GM19438 (cell line): ENCODE data around the gene SORBS1.

ENCODE experiments used
- ATAC-seq: cut with Tn5 transposase; IDR thresholded peaks from one replicate; pipeline ENCODE4 v1.9.1; 2021; ENCODE audit warnings: low read depth; ENCODE audit not compliant: unreplicated experiment

SORBS1 gene

GRCh38 chr10:95542330-95542729 lies 18.8 kb downstream of the SORBS1 start:
- no peak for ATAC-seq

DNA sequence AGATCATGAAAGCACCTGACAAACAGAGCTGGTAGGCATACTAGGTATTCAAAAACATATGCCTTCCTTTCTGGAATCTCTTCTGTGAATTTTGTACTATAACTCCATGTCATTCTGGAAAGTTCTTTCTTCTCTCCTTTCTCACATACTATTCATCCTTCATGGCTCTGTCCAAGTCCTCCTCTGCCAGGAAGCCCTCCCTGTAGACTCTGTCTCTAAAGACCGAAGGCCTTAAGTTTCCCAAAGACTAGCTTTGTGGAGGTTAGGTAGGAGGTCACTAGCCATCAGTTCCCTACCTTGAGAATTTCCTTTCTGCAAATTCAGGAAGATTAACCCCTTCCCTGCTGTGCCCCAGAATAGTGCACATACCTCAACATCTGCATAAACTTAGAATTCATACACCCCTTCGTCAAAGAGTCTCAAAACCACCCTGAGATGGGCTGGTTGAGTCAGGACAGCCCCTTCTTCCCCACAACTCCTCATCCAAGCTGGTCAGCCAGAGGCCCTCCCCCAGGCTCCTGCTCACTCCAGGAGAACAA lies 20.6 kb downstream of the SORBS1 start:
- ATAC-seq = no peak

DNA sequence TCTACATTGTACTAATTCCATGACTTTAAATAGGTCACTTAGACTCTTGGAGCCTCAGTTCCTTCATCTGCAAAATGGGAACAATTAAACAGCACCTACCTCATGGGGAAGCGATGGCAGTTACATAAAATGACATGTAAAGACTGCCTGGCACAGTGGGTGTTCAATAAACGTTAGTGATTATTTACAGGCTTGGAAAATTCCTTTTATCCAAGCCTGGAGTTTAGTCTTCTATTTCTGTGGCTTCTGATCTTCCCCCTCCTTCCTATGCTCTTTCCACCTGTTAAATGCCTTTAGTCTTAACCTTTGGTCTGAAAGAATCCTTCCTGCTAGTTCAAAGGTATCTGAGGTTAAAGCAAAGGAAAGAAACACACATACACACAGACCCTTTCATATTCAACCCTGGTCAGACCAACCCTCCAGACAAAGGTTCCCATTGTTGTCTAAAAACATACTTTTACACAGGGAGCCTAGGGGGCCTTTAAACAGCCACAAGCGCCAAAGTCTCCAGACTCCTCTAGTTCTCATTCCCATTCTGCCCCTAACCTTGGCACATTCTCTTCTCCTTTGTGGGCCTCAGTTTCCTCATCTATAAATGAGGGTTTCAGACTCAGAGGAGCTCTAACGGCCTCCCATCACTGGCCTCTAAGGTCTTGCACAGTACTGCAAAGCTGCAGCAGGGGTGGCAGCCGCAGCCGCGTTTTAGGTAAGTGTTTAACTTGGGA lies 21.4 kb downstream of the SORBS1 start:
- no peak for ATAC-seq

- no peak for ATAC-seq
Measured at GRCh38 chr10:95538412-95538811, 22.8 kb downstream of the SORBS1 start.

DNA sequence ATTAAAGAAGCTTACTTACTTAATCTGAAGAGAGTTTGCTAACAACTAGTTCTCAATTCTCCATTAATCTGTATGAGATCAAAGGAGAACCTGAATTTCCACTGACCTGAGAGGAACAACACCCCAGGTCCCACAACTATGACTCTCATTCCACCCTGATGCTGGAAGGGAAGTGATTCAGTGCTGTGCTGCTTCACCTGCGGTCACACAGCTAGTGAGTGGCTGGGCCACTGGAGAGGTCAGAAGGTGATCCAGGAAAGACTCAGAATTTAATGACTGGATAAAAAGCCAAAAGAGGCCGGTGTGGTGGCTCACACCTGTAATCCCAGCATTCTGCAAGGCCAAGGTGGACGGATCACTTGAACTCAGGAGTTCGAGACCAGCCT lies 23.6 kb downstream of the SORBS1 start:
- ATAC-seq = no peak

- no peak for ATAC-seq
Measured at GRCh38 chr10:95536894-95537541, 24.2 kb downstream of the SORBS1 start.

GRCh38 chr10:95536017-95536416 lies 25.2 kb downstream of the SORBS1 start:
- no peak for ATAC-seq

DNA sequence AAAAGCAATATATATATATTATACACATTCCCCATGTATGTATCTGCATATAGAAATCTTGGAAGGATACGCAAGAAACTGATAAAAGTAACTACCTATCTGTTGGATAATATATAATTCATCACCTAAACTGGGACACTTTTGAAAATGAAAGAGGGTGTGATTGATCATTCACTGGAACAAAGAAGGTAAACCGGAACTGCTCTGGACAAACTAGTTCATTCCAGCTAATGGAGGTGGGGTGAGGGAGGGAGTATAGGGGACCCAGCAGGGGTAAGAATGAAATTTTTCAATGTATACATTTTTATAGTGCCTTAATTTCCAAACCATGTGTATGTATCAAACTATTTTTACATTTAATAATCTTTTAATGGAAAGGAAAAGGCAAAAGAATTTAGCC lies 25.6 kb downstream of the SORBS1 start:
- no peak for ATAC-seq

DNA sequence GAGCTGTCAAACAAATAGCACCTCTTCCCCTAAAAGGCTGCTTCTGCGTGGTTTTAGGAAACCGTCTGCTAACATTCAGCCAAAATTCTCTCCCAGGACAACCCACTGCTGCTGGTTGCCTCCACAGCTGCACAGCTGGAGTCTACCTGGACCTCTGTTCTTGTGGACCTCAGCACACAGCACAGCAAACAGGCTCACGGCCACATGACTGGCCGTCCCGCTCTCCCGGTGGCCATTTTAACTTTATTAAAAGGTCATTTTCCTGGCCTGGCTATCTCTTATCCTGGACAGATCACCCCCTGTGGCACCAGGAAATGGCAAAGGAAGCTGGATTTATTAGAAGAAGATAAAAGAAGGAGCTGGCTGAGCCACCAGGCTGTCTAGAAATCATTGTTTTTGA lies 27.6 kb downstream of the SORBS1 start:
- ATAC-seq = no peak

DNA sequence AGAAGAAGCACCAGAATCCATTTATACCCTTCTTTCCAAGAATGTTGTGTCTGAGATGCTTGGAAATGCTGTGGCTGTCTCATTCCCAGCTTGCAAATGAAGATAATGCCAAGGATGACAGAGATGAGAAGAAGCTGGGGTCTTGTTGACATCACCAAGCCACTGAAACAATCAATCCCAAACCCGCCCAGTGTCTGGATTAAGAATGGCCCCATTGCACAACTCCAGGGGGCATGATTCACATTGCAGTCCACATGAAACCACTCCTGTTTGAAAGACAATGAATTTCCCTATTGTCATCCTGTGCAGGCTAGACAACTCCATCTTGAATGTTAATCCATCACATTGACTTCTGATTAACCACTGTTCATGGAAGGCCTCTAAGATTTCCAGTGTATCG lies 28.6 kb downstream of the SORBS1 start:
- no peak for ATAC-seq

GRCh38 chr10:95531994-95532399 lies 29.2 kb downstream of the SORBS1 start:
- ATAC-seq = no peak

GRCh38 chr10:95531058-95531809 lies 29.9 kb downstream of the SORBS1 start:
- ATAC-seq = no peak

- no peak for ATAC-seq
Measured at GRCh38 chr10:95530561-95530960, 30.6 kb downstream of the SORBS1 start.

GRCh38 chr10:95530029-95530428 lies 31.1 kb downstream of the SORBS1 start:
- ATAC-seq = no peak

- no peak for ATAC-seq
Measured at GRCh38 chr10:95526044-95526443, 35.1 kb downstream of the SORBS1 start.

- no peak for ATAC-seq
Measured at GRCh38 chr10:95525033-95525418, 36.1 kb downstream of the SORBS1 start.

DNA sequence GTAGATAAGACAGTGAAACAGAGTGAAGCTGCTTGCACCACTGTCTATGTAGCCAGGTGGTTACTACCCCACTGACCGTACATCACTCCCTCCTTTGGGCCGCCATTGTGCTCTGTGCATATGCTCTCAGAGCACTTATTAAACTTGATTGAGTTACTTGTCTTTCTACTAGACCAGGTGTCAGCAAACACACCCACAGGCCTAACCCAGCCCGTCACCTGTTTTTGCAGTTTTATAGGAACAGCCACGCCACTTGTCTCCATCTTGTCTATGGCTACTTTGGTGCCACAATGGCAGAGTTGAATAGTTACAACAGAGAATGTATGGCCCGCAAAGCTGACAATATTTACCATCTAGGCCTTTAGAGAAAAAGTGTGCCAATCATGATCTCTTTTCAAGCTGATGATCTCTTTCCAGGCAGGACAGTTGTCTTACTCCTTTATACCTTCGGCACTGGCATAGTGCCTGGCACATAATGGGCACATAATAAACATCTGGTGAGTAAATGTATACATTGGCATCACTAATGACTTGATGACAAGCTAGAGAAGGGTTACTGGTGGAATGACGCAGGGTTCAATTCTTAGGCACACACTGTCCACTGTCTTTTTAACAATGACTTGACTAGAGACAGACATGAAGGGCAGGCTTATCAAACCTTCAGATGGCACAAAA lies 36.7 kb downstream of the SORBS1 start:
- no peak for ATAC-seq

DNA sequence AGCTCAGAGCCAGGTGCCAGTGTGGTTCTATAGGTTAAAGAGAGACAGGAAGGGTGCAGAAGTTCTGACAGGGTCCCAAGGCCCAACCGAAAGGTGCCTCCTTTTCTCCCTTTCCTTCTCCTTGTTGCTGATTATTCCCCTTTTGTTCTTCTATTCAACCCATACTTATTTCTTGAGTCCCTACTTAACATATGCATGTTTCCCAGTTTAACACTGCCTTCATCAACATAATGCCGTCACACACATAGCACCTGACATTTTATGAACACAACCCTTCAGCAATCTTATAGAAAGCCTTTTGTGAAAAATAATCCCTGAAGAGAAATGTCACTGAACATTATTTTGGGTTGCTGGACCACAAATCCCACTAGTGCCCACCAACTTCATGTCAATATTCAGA lies 39.1 kb downstream of the SORBS1 start:
- no peak for ATAC-seq

GRCh38 chr10:95520617-95521016 lies 40.6 kb downstream of the SORBS1 start:
- ATAC-seq = no peak

- ATAC-seq = no peak
Measured at GRCh38 chr10:95518455-95519452, 42.4 kb downstream of the SORBS1 start.
